MM.1S (cell line): ENCODE measurements around the gene ZFAND4.

Experiments used
- DNase-seq: peaks from one replicate; pipeline ENCODE4 v3.0.0-alpha.2; 2015
- H2AFZ ChIP-seq: fragments of 300-600 bp; sonication (generic); 2 replicates; pipeline ENCODE4 v1.6.0; 2016; ENCODE audit warnings: antibody characterized with exemption, low read length
- H3F3A ChIP-seq: fragments of 300-600 bp; sonication (generic); 2 replicates; pipeline ENCODE4 v1.6.1; 2016; ENCODE audit warnings: mild to moderate bottlenecking, antibody characterized with exemption, low read length, moderate library complexity, mixed read lengths; ENCODE audit not compliant: insufficient read depth
- H3K27ac ChIP-seq: fragments of 300-600 bp; sonication (generic); 2 replicates; pipeline ENCODE4 v1.5.1; 2016; ENCODE audit warnings: mild to moderate bottlenecking, low read length
- H3K27me3 ChIP-seq: fragments of 300-600 bp; sonication (generic); replicated peaks from 2 replicates; pipeline ENCODE4 v1.6.0; 2016; ENCODE audit warnings: low read length; ENCODE audit not compliant: insufficient read depth
- H3K36me3 ChIP-seq: fragments of 300-600 bp; sonication (generic); replicated peaks from 2 replicates; pipeline ENCODE4 v1.6.1; 2016; ENCODE audit warnings: mild to moderate bottlenecking, low read length, mixed read lengths; ENCODE audit not compliant: insufficient read depth
- H3K4me1 ChIP-seq: fragments of 300-600 bp; sonication (generic); 2 replicates; pipeline ENCODE4 v1.6.1; 2016; ENCODE audit warnings: low read length, mixed read lengths
- H3K4me2 ChIP-seq: fragments of 300-600 bp; sonication (generic); 2 replicates; pipeline ENCODE4 v1.6.0; 2016; ENCODE audit warnings: low read depth, low read length
- H3K4me3 ChIP-seq: fragments of 300-600 bp; sonication (generic); 2 replicates; pipeline ENCODE4 v1.5.1; 2016; ENCODE audit warnings: low read length, mixed read lengths
- H3K79me2 ChIP-seq: fragments of 300-600 bp; sonication (generic); 2 replicates; pipeline ENCODE4 v1.6.1; 2016; ENCODE audit warnings: mixed run types, low read length, mixed read lengths
- H3K9ac ChIP-seq: fragments of 300-600 bp; sonication (generic); 2 replicates; pipeline ENCODE4 v1.6.1; 2016; ENCODE audit warnings: low read length, mixed read lengths
- H3K9me2 ChIP-seq: fragments of 300-600 bp; sonication (generic); replicated peaks from 2 replicates; pipeline ENCODE4 v1.6.1; 2016; ENCODE audit warnings: mild to moderate bottlenecking, low read length, mixed read lengths; ENCODE audit not compliant: insufficient read depth
- H3K9me3 ChIP-seq: fragments of 300-600 bp; sonication (generic); replicated peaks from 2 replicates; pipeline ENCODE4 v1.6.1; 2016; ENCODE audit warnings: mild to moderate bottlenecking, low read length, mixed read lengths; ENCODE audit not compliant: insufficient read depth
- H4K20me1 ChIP-seq: fragments of 300-600 bp; sonication (generic); 2 replicates; pipeline ENCODE4 v1.6.1; 2016; ENCODE audit warnings: mild to moderate bottlenecking, low read length, moderate library complexity, mixed read lengths; ENCODE audit not compliant: insufficient read depth
- EZH2 ChIP-seq: fragments of 300-600 bp; sonication (generic); optimal IDR thresholded peaks from 2 replicates; pipeline ENCODE3; 2017; ENCODE audit warnings: low read depth, mild to moderate bottlenecking, antibody characterized with exemption, low read length, mixed read lengths
- EZH2phosphoT487 ChIP-seq: fragments of 300-600 bp; sonication (generic); IDR thresholded peaks from 2 replicates; pipeline ENCODE4 v1.6.1; 2018; ENCODE audit warnings: antibody characterized with exemption, low read length
- TF ChIP-seq, protein P1 (sequence below): fragments of 300-600 bp; sonication (generic); IDR thresholded peaks from 2 replicates; pipeline ENCODE4 v1.5.1; 2016; ENCODE audit warnings: antibody characterized with exemption, low read length, mixed read lengths

ZFAND4 gene

GRCh38 chr10:45586028-45586824 lies 86.3 kb downstream of the ZFAND4 start:
- Histone ChIP-seq H3K9ac (no peak overlapping the region), H3K79me2 (peaks cover 39% of the 10 kb centered on the region), H3K9me2 (no peaks in the 10 kb centered on the region), H3K4me2 (no peak overlapping the region), H3K27me3 (no peaks in the 10 kb centered on the region), H3K4me3 (no peak overlapping the region), H3F3A (peaks cover 2% of the 10 kb centered on the region; the same call in 1 of the 2 replicates), H3K27ac (no peak overlapping the region), H3K9me3 (no peaks in the 10 kb centered on the region), H2AFZ (no peak overlapping the region), H3K36me3 (no peaks in the 10 kb centered on the region), H4K20me1 (no peaks in the 10 kb centered on the region), H3K4me1 (peaks cover 14% of the 10 kb centered on the region)
- DNase-seq, result no peak
- no peak for TF ChIP-seq EZH2
- TF ChIP-seq, protein P1, sequence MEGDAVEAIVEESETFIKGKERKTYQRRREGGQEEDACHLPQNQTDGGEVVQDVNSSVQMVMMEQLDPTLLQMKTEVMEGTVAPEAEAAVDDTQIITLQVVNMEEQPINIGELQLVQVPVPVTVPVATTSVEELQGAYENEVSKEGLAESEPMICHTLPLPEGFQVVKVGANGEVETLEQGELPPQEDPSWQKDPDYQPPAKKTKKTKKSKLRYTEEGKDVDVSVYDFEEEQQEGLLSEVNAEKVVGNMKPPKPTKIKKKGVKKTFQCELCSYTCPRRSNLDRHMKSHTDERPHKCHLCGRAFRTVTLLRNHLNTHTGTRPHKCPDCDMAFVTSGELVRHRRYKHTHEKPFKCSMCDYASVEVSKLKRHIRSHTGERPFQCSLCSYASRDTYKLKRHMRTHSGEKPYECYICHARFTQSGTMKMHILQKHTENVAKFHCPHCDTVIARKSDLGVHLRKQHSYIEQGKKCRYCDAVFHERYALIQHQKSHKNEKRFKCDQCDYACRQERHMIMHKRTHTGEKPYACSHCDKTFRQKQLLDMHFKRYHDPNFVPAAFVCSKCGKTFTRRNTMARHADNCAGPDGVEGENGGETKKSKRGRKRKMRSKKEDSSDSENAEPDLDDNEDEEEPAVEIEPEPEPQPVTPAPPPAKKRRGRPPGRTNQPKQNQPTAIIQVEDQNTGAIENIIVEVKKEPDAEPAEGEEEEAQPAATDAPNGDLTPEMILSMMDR, result no peak
- no peak for TF ChIP-seq EZH2phosphoT487

GRCh38 chr10:45585131-45585530 lies 87.4 kb downstream of the ZFAND4 start:
- TF ChIP-seq EZH2phosphoT487, result no peak
- Histone ChIP-seq H2AFZ (no peak overlapping the region), H3K4me3 (no peak overlapping the region), H3F3A (peaks cover 13% of the 10 kb centered on the region), H3K9me3 (no peaks in the 10 kb centered on the region), H3K4me1 (peaks cover 18% of the 10 kb centered on the region), H3K9ac (no peak overlapping the region), H3K79me2 (peaks cover 37% of the 10 kb centered on the region), H3K9me2 (no peaks in the 10 kb centered on the region), H3K27me3 (no peaks in the 10 kb centered on the region), H3K4me2 (no peak overlapping the region), H3K27ac (no peak overlapping the region), H4K20me1 (no peaks in the 10 kb centered on the region), H3K36me3 (no peaks in the 10 kb centered on the region)
- DNase-seq, result no peak

GRCh38 chr10:45582386-45582781 lies 90.2 kb downstream of the ZFAND4 start:
- Histone ChIP-seq H3K9me2 (no peaks in the 10 kb centered on the region), H3F3A (peaks cover 16% of the 10 kb centered on the region), H2AFZ (no peak overlapping the region), H4K20me1 (no peaks in the 10 kb centered on the region), H3K4me1 (peaks cover 18% of the 10 kb centered on the region), H3K27me3 (no peaks in the 10 kb centered on the region), H3K9me3 (no peaks in the 10 kb centered on the region), H3K27ac (no peak overlapping the region), H3K4me3 (no peak overlapping the region), H3K36me3 (no peaks in the 10 kb centered on the region), H3K79me2 (peaks cover 44% of the 10 kb centered on the region), H3K9ac (no peak overlapping the region), H3K4me2 (no peak overlapping the region)
- no peak for TF ChIP-seq EZH2
- TF ChIP-seq, protein P1, result no peak
- no peak for TF ChIP-seq EZH2phosphoT487
- DNase-seq, result no peak
